ENCODE measurements around the gene ARMC3.
"Not testable (repeated sequence)": the region's sequence is repeated elsewhere in the genome, so short reads cannot be mapped to it uniquely, and the experiment has no call there.

- not testable (repeated sequence) for TF ChIP-seq POLR2AphosphoS5 (IDR thresholded peaks at IDR 0.05; ENCODE audit: borderline replicate concordance, low read depth, low read length); EZH2 (IDR thresholded peaks at IDR 0.05); FOXP2 (optimal IDR thresholded peaks at IDR 0.05; ENCODE audit: control extremely low read depth, extremely low read length, insufficient read depth)
These were observed 25.7 kb upstream of the ARMC3 start for GRCh38 chr10:22902147-22902546.
